IMR-90 (cell line): ENCODE data around the gene TPT1. TPM values are rescaled to one million over a fixed set of nuclear protein-coding genes. Genes with fewer than 3 reads are reported as not detected.
"Not testable (repeated sequence)": the region's sequence is repeated elsewhere in the genome, so short reads cannot be mapped to it uniquely, and the experiment has no call there.

Source experiments
- ATAC-seq: fragments of 200-7000 bp; cut with Tn5 transposase; 2 replicates; pipeline ENCODE4 v1.9.1; 2020; ENCODE audit warnings: low read depth, mild to moderate bottlenecking, moderate library complexity
- BruUV-seq: library from RNA; stranded (reverse); fragments of 400-500 nt; replicated peaks from 2 replicates; lab custom pipeline; 2021; lab: Mats Ljungman, UMichigan
- CTCF ChIA-PET: fragments of 300-600 bp; formaldehyde crosslinking; extraction: SDS; loops from one replicate; lab custom pipeline; 2021; ENCODE audit warnings: antibody characterized with exemption; lab: Yijun Ruan, JAX
- POLR2A ChIA-PET: fragments of 300-600 bp; sonication (Branson Sonifier 250); formaldehyde crosslinking; loops from one replicate; lab custom pipeline; 2022; ENCODE audit warnings: antibody characterized with exemption; ENCODE audit not compliant: unreplicated experiment; lab: Charles Lee
- DNase-seq: peaks from one replicate; pipeline ENCODE4 v3.0.0; 2013
- H2AFZ ChIP-seq: replicated peaks from 2 replicates; pipeline ENCODE3; 2013; ENCODE audit warnings: low read length, mild to moderate bottlenecking; ENCODE audit not compliant: poor library complexity
- H2AK5ac ChIP-seq: 2 replicates; pipeline ENCODE4 v1.6.1; 2013; ENCODE audit warnings: low read depth, low read length, inconsistent platforms
- H2AK9ac ChIP-seq: replicated peaks from 2 replicates; pipeline ENCODE3; 2013; ENCODE audit warnings: mild to moderate bottlenecking, low read depth, low read length, moderate library complexity; ENCODE audit not compliant: poor library complexity
- H2BK120ac ChIP-seq: 2 replicates; pipeline ENCODE4 v1.6.1; 2013; ENCODE audit warnings: low read depth, low read length, inconsistent platforms
- H2BK15ac ChIP-seq: 3 replicates; pipeline ENCODE4 v1.6.1; 2013; ENCODE audit warnings: low read depth, low read length, inconsistent platforms
- H2BK20ac ChIP-seq: 2 replicates; pipeline ENCODE4 v1.6.1; 2013; ENCODE audit warnings: low read depth, mild to moderate bottlenecking, inconsistent platforms, low read length, moderate library complexity
- H2BK5ac ChIP-seq: 2 replicates; pipeline ENCODE4 v1.6.1; 2013; ENCODE audit warnings: mild to moderate bottlenecking, low read depth, low read length, inconsistent platforms; ENCODE audit not compliant: poor library complexity, severe bottlenecking
- H3K14ac ChIP-seq: replicated peaks from 2 replicates; pipeline ENCODE4 v1.6.1; 2013; ENCODE audit warnings: low read depth, low read length, inconsistent platforms
- H3K18ac ChIP-seq: 2 replicates; pipeline ENCODE4 v1.6.1; 2013; ENCODE audit warnings: low read depth, low read length, control low read depth
- H3K23ac ChIP-seq: 2 replicates; pipeline ENCODE4 v1.6.1; 2013; ENCODE audit warnings: low read depth, low read length, inconsistent platforms
- H3K27ac ChIP-seq: 2 replicates; pipeline ENCODE4 v1.5.1; 2013; ENCODE audit warnings: mild to moderate bottlenecking, control low read depth, low read length; ENCODE audit not compliant: insufficient read depth
- H3K27me3 ChIP-seq: 2 replicates; pipeline ENCODE4 v1.6.1; 2013; ENCODE audit warnings: low read length; ENCODE audit not compliant: control insufficient read depth, insufficient read depth
- H3K36me3 ChIP-seq: 2 replicates; pipeline ENCODE4 v1.6.1; 2013; ENCODE audit warnings: low read length, mixed read lengths; ENCODE audit not compliant: control insufficient read depth, insufficient read depth
- H3K4ac ChIP-seq: 2 replicates; pipeline ENCODE4 v1.6.1; 2013; ENCODE audit warnings: low read depth, low read length, inconsistent platforms
- H3K4me1 ChIP-seq: 2 replicates; pipeline ENCODE4 v1.6.1; 2013; ENCODE audit warnings: low read length, mixed read lengths; ENCODE audit not compliant: control insufficient read depth, insufficient read depth
- H3K4me2 ChIP-seq: 2 replicates; pipeline ENCODE4 v1.6.1; 2013; ENCODE audit warnings: low read depth, mild to moderate bottlenecking, control low read depth, low read length, moderate library complexity
- H3K4me3 ChIP-seq: 2 replicates; pipeline ENCODE4 v1.5.1; 2013; ENCODE audit warnings: low read depth, mild to moderate bottlenecking, control low read depth, low read length, moderate library complexity; ENCODE audit not compliant: insufficient read depth
- H3K56ac ChIP-seq: 2 replicates; pipeline ENCODE4 v1.6.1; 2013; ENCODE audit warnings: low read length, inconsistent platforms; ENCODE audit not compliant: insufficient read depth; ENCODE audit errors: extremely low read depth
- H3K79me1 ChIP-seq, 2 experiments: 2 replicates each; pipeline ENCODE4 v1.6.1; 2013; ENCODE audit warnings: low read length in 2 of 2, inconsistent platforms in 1 of 2, low read depth in 1 of 2
- H3K9ac ChIP-seq: 2 replicates; pipeline ENCODE4 v1.6.1; 2013; ENCODE audit warnings: low read depth, low read length, control low read depth
- H3K9me1 ChIP-seq: 2 replicates; pipeline ENCODE4 v1.6.1; 2013; ENCODE audit warnings: low read length, inconsistent platforms; ENCODE audit not compliant: insufficient read depth
- H3K9me3 ChIP-seq: 2 replicates; pipeline ENCODE4 v1.6.1; 2013; ENCODE audit warnings: low read length; ENCODE audit not compliant: control insufficient read depth, insufficient read depth
- H4K20me1 ChIP-seq: 2 replicates; pipeline ENCODE4 v1.6.1; 2013; ENCODE audit warnings: low read length, inconsistent platforms; ENCODE audit not compliant: insufficient read depth
- H4K5ac ChIP-seq: 2 replicates; pipeline ENCODE4 v1.6.1; 2013; ENCODE audit warnings: mild to moderate bottlenecking, low read depth, low read length, control low read depth
- H4K8ac ChIP-seq, 2 experiments: 2 replicates each; pipeline ENCODE4 v1.6.1; 2013; ENCODE audit warnings: low read depth in 2 of 2, low read length in 2 of 2, control low read depth in 1 of 2, inconsistent platforms in 1 of 2
- H4K91ac ChIP-seq: 2 replicates; pipeline ENCODE4 v1.6.1; 2013; ENCODE audit warnings: low read depth, low read length, inconsistent platforms; ENCODE audit not compliant: insufficient read depth
- CEBPB ChIP-seq: IDR thresholded peaks from 2 replicates; pipeline ENCODE4 v1.6.1; 2012; ENCODE audit warnings: low read depth, low read length, improper control_type of control experiment
- NFE2L2 ChIP-seq: fragments of 150-350 bp; IDR thresholded peaks from 2 replicates; pipeline ENCODE4 v1.6.1; 2016; ENCODE audit warnings: low read depth, mild to moderate bottlenecking, low read length
- RAD21 ChIP-seq: IDR thresholded peaks from 2 replicates; pipeline ENCODE4 v1.6.1; 2012; ENCODE audit warnings: low read length, improper control_type of control experiment
- WGBS, 2 experiments: methylation state at CpG; one replicate each; pipeline versions ENCODE4 v1.1.5 to v1.1.7; 2013; ENCODE audit warnings: missing lambda C conversion rate in 2 of 2; ENCODE audit not compliant: insufficient read length in 1 of 2; ENCODE audit errors: extremely low coverage in 2 of 2; 5-methylcytosine and 5-hydroxymethylcytosine counted together
- dilution Hi-C: fragments of 300-500 bp; cut with HindIII; formaldehyde crosslinking; loops from one replicate; pipeline ENCODE4 v1.14.3; 2018; ENCODE audit warnings: low sequenced_read_pairs; ENCODE audit not compliant: unreplicated experiment
- in situ Hi-C: fragments of 300-500 bp; cut with MboI; formaldehyde crosslinking; loops from 3 replicates; pipeline ENCODE4 v1.14.3; 2019; ENCODE audit warnings: low sequenced_read_pairs, inconsistent platforms, mixed read lengths
- intact Hi-C: fragments of 100-400 bp; cut with micrococcal nuclease; formaldehyde crosslinking; loops from 2 replicates; pipeline ENCODE4 v1.10.0; 2022
- polyA plus RNA-seq, 3 experiments: library from polyadenylated mRNA; depleted of rRNA; stranded (reverse); fragments of >200 nt; gene quantifications; 2 replicates each; pipeline ENCODE4 v1.2.3, GENCODE V29; 2012; ENCODE audit warnings: low replicate concordance in 1 of 3
- total RNA-seq: library from RNA; depleted of rRNA; stranded (reverse); fragments of >200 nt; gene quantifications from 2 replicates; pipeline ENCODE4 v1.2.3, GENCODE V29; 2012

The TPT1 gene
- total and polyA plus RNA-seq, 2 of the 4 experiments (the other 2 are of a cell fraction), result 1,663 to 2,665 TPM

DNA sequence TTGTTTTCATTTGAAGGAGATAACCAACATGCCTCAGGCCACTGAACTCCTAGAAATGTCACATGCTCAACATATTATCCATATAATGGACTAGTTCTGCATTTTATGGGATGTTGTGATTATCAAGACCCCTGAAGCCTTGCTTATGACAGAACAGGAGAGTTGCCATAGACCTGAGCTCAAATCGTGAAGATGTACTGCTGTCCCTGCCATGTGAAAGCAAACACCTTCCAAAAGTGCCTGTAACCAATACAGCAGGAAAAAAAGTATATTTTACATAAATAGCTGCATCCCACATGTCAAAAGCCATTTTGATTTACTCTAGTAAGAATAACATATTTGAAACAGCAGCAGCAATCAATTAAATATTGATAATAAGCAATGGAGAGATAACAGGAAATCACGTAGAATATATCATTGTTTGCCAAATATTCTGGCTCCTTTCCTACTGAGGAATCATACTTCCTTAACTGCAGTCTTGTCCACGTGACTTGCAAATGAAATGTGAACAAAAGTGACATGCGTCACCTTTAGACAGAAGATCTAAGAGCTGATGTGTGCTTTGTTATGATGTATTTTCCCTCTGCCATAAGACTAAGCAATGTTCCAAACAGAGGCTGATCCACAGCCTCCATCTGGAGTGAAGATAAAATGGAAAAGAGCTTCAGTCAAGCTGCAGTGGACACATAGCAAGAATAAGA lies 43.6 kb upstream of the TPT1 start:
- Histone ChIP-seq H4K20me1 (no peaks in the 10 kb centered on the region), H3K4me1 (no peaks in the 10 kb centered on the region), H3K27me3 (no peaks in the 10 kb centered on the region), H3K4me3 (no peak overlapping the region), H4K8ac (no peak overlapping the region), H4K5ac (no peak overlapping the region), H3K9me1 (no peaks in the 10 kb centered on the region), H3K9me3 (no peaks in the 10 kb centered on the region; the same call in 1 of the 2 replicates), H2BK120ac (no peak overlapping the region), H3K4me2 (no peak overlapping the region), H2AK5ac (no peak overlapping the region), H3K56ac (no peak overlapping the region), H3K23ac (no peak overlapping the region), H3K9ac (no peak overlapping the region), H2AK9ac (no peak overlapping the region), H3K79me1 (no peaks in the 10 kb centered on the region), H4K91ac (no peak overlapping the region), H2BK5ac (no peak overlapping the region), H3K18ac (no peak overlapping the region), H2BK15ac (no peak overlapping the region), H3K4ac (no peak overlapping the region), H3K14ac (no peak overlapping the region), H3K27ac (no peak overlapping the region), H3K36me3 (peaks cover 12% of the 10 kb centered on the region), H2BK20ac (no peak overlapping the region), H2AFZ (no peak overlapping the region)
- ChIA-PET CTCF (interaction anchor here (0.5 kb wide), 1 partner anchor 213 kb away, joined by 3 read pairs; no protein-coding TSS in a partner anchor), POLR2A (no interaction called here)
- DNase-seq (no peak), ATAC-seq (no peak)
- no peak for TF ChIP-seq RAD21
- no peak for TF ChIP-seq CEBPB
- TF ChIP-seq NFE2L2, result no peak
- intact Hi-C loops, result no loop called here
- in situ Hi-C loops, result no loop called here
- no CpG with 5 or more reads among the region's 4 CpGs for WGBS, 2 experiments
- dilution Hi-C loops, result no loop called here
- no TSS peak for BruUV-seq

DNA sequence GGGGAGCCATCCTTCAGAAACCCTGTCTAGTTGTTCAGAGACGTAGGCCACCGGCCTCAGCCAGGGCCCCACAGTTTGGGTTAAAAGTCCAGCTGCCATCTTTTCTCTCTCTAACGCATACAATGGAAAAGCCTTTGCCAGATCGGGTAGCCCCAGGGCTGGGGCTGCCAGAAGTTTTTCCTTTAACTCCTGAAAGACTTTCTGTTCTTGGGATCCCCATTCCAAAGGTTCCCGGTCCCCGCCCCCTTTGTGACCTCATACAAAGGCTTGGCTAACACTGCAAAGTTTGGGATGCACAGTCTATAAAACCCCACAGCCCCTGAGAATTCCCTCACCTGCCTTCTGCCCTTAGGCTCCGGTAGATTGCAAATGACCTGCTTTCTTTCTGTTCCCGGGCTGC lies 41.8 kb upstream of the TPT1 start:
- H3K18ac ChIP-seq, H3K23ac ChIP-seq, intact Hi-C loops, H3K9me1 ChIP-seq, H3K9ac ChIP-seq, H3K4me3 ChIP-seq, POLR2A ChIA-PET, H4K5ac ChIP-seq, ATAC-seq, CTCF ChIA-PET, H4K8ac ChIP-seq, dilution Hi-C loops, H3K56ac ChIP-seq, H2BK5ac ChIP-seq, H3K79me1 ChIP-seq, H3K9me3 ChIP-seq, H2BK120ac ChIP-seq, H3K4me2 ChIP-seq, H4K20me1 ChIP-seq, H2AK5ac ChIP-seq, H2BK20ac ChIP-seq, H3K14ac ChIP-seq, H2AFZ ChIP-seq, H3K27ac ChIP-seq, H2AK9ac ChIP-seq, BruUV-seq, H4K91ac ChIP-seq, H3K4ac ChIP-seq, DNase-seq, H2BK15ac ChIP-seq, H3K27me3 ChIP-seq, in situ Hi-C loops, H3K4me1 ChIP-seq: not testable (repeated sequence)
- peaks cover 13% of the 10 kb centered on the region for H3K36me3 ChIP-seq
- WGBS, 2 experiments, result 74% methylated on average over 5 of the region's 8 CpGs; no CpG with 5 or more reads in 1 of the 2 experiments
